K562 (cell line): Measurements from ENCODE around the gene RPN1. TPM values are rescaled to one million over a fixed set of nuclear protein-coding genes. Genes with fewer than 3 reads are reported as not detected.

ENCODE experiments used
- ATAC-seq: fragments of 200-7000 bp; cut with Tn5 transposase; 3 replicates; pipeline ENCODE4 v1.9.1; 2020; ENCODE audit warnings: moderate library complexity
- BruUV-seq: library from RNA; stranded (reverse); fragments of 400-500 nt; replicated peaks from 2 replicates; lab custom pipeline; 2021; lab: Mats Ljungman, UMichigan
- CTCF ChIA-PET: fragments of 300-600 bp; formaldehyde crosslinking; extraction: SDS; loops from one replicate; lab custom pipeline; 2021; ENCODE audit warnings: low intra/inter-chr PET ratio; lab: Yijun Ruan, JAX
- POLR2A ChIA-PET: fragments of 300-600, 350-650 bp; sonication (Branson Sonifier 250); formaldehyde crosslinking; extraction: SDS; loops from one replicate; lab custom pipeline; 2021; ENCODE audit warnings: antibody characterized with exemption, inconsistent platforms; lab: Yijun Ruan, JAX
- DNase-seq, 4 experiments: peaks; one replicate each; pipeline versions ENCODE4 v3.0.0 to v3.0.0-alpha.2; 2011 to 2018; ENCODE audit warnings: low spot score in 3 of 4, mixed read lengths in 3 of 4; ENCODE audit errors: extremely low read depth in 1 of 4
- FAIRE-seq: peaks from 2 replicates; lab custom pipeline; 2011; peaks lifted over from hg19 to GRCh38; lab: Jason Lieb, UNC
- H2AFZ ChIP-seq: 2 replicates; pipeline ENCODE4 v1.6.0; 2011; ENCODE audit warnings: low read depth, low read length, control low read depth, inconsistent platforms
- H3K27ac ChIP-seq: fragments of 200-600 bp; 3 replicates; pipeline ENCODE4 v1.8.0; 2011; ENCODE audit warnings: low read depth, mild to moderate bottlenecking, control low read depth, inconsistent platforms, low read length, moderate library complexity, mixed read lengths; ENCODE audit errors: extremely low read depth
- H3K27me3 ChIP-seq, 2 experiments: fragments of 300-600 bp in 1 of 2; 2 replicates in 1 of 2; 3 replicates in 1 of 2; pipeline versions ENCODE4 v1.6.0 to v1.8.0; 2011; ENCODE audit warnings: inconsistent platforms in 2 of 2, low read length in 2 of 2, mild to moderate bottlenecking in 1 of 2, mixed read lengths in 1 of 2, moderate library complexity in 1 of 2; ENCODE audit not compliant: control insufficient read depth in 2 of 2, insufficient read depth in 2 of 2
- H3K36me3 ChIP-seq: fragments of 300-600 bp; 3 replicates; pipeline ENCODE4 v1.8.0; 2011; ENCODE audit warnings: mild to moderate bottlenecking, low read length, inconsistent platforms; ENCODE audit not compliant: control insufficient read depth, insufficient read depth
- H3K4me1 ChIP-seq, 2 experiments: fragments of 200-600 bp in 1 of 2; replicated peaks in 1 of 2; 2 replicates in 1 of 2; 3 replicates in 1 of 2; pipeline versions ENCODE4 v1.5.1 to v1.8.0; 2011; ENCODE audit warnings: inconsistent platforms in 2 of 2, low read length in 2 of 2, mild to moderate bottlenecking in 1 of 2, mixed read lengths in 1 of 2, moderate library complexity in 1 of 2; ENCODE audit not compliant: control insufficient read depth in 2 of 2, insufficient read depth in 2 of 2
- H3K4me2 ChIP-seq: 2 replicates; pipeline ENCODE4 v1.6.1; 2011; ENCODE audit warnings: low read length, control low read depth, inconsistent platforms, mixed read lengths; ENCODE audit not compliant: insufficient read depth
- H3K4me3 ChIP-seq: fragments of 200-600 bp; sonication (generic), shearing (Covaris generic); 2 replicates; pipeline ENCODE4 v1.5.1; 2016; ENCODE audit warnings: control low read depth, inconsistent platforms
- H3K79me2 ChIP-seq: fragments of 200-600 bp; 3 replicates; pipeline ENCODE4 v1.8.0; 2011; ENCODE audit warnings: low read length, inconsistent platforms; ENCODE audit not compliant: control insufficient read depth, insufficient read depth
- H3K9ac ChIP-seq, 2 experiments: 2 replicates each; pipeline versions ENCODE4 v1.6.0 to v1.6.1; 2011; ENCODE audit warnings: low read depth in 2 of 2, low read length in 2 of 2, control low read depth in 1 of 2, inconsistent platforms in 1 of 2, mild to moderate bottlenecking in 1 of 2, mixed read lengths in 1 of 2; ENCODE audit not compliant: insufficient read depth in 1 of 2
- H3K9me1 ChIP-seq: one replicate; pipeline ENCODE4 v1.6.0; 2011; ENCODE audit warnings: inconsistent platforms, mild to moderate bottlenecking, low read length, moderate library complexity; ENCODE audit not compliant: control insufficient read depth, insufficient read depth
- H3K9me3 ChIP-seq: replicated peaks from 2 replicates; pipeline ENCODE4 v1.5.1; 2011; ENCODE audit warnings: low read depth, low read length, inconsistent platforms; ENCODE audit not compliant: control insufficient read depth, insufficient read depth
- H4K20me1 ChIP-seq: replicated peaks from 2 replicates; pipeline ENCODE4 v1.6.1; 2011; ENCODE audit warnings: low read length, inconsistent platforms, mixed read lengths; ENCODE audit not compliant: control insufficient read depth, insufficient read depth
- CEBPG ChIP-seq, 3 experiments: fragments of 200-800 bp in 1 of 3; sonication (Bioruptor generic) in 1 of 3; sonication (generic) in 1 of 3; formaldehyde crosslinking in 1 of 3; IDR thresholded peaks in 2 of 3; conservative IDR thresholded peaks in 1 of 3; 2 replicates each; pipeline versions ENCODE4 v1.6.1 to v1.8.0; 2016 to 2022; ENCODE audit warnings: missing compliant biosample characterization in 2 of 3, missing genetic modification characterization in 2 of 3, mild to moderate bottlenecking in 1 of 3, missing genetic modification reagents in 1 of 3
- FUS ChIP-seq: fragments of 200-400 bp; formaldehyde crosslinking; optimal IDR thresholded peaks from 2 replicates; pipeline ENCODE3; 2017; ENCODE audit warnings: low read depth, low read length
- HDAC6 ChIP-seq: IDR thresholded peaks from 2 replicates; pipeline ENCODE4 v1.6.1; 2012; ENCODE audit warnings: low read depth, mild to moderate bottlenecking, control low read depth, inconsistent platforms, low read length, moderate library complexity
- KLF16 ChIP-seq: IDR thresholded peaks from 2 replicates; pipeline ENCODE4 v1.6.1; 2016; ENCODE audit warnings: antibody characterized with exemption
- MECOM ChIP-seq: fragments of 250-450 bp; sonication (Bioruptor Pico); IDR thresholded peaks from 2 replicates; pipeline ENCODE4 v1.8.0; 2022; ENCODE audit warnings: inconsistent platforms
- MXI1 ChIP-seq: IDR thresholded peaks from 2 replicates; pipeline ENCODE4 v1.6.1; 2011; ENCODE audit warnings: low read depth, mild to moderate bottlenecking, improper control_type of control experiment, low read length
- PML ChIP-seq: IDR thresholded peaks from 2 replicates; pipeline ENCODE4 v1.6.1; 2012; ENCODE audit warnings: low read length, inconsistent platforms
- SLC30A9 ChIP-seq: fragments of 250-450 bp; sonication (Bioruptor Pico); IDR thresholded peaks from 2 replicates; pipeline ENCODE4 v1.8.0; 2022; ENCODE audit warnings: mild to moderate bottlenecking, moderate library complexity
- SMAD1 ChIP-seq: fragments of 150-350 bp; IDR thresholded peaks from 2 replicates; pipeline ENCODE4 v1.6.1; 2014; ENCODE audit warnings: low read length, low read depth; ENCODE audit not compliant: partially characterized antibody
- STAT5A ChIP-seq: IDR thresholded peaks from 2 replicates; pipeline ENCODE4 v1.6.1; 2012; ENCODE audit warnings: low read length, inconsistent platforms, borderline replicate concordance
- STAT5B ChIP-seq: fragments of 250-450 bp; sonication (Bioruptor Pico); IDR thresholded peaks from 2 replicates; pipeline ENCODE4 v1.8.0; 2021; ENCODE audit warnings: mild to moderate bottlenecking, inconsistent platforms
- TRIM24 ChIP-seq, 2 experiments: fragments of 450-650 bp; IDR thresholded peaks; 2 replicates each; pipeline ENCODE4 v1.6.1; 2016
- WGBS: fragments of 100-300 bp; shearing (Covaris generic); methylation state at CpG from one replicate; pipeline ENCODE4 v1.1.6; 2016; ENCODE audit warnings: low coverage, mixed read lengths; ENCODE audit not compliant: insufficient coverage; ENCODE audit errors: missing lambda C conversion rate; 5-methylcytosine and 5-hydroxymethylcytosine counted together
- in situ Hi-C: fragments of 300-500 bp; cut with MboI; formaldehyde crosslinking; loops from 4 replicates; pipeline ENCODE4 v1.15.0; 2018; ENCODE audit warnings: inconsistent platforms, mixed read lengths
- intact Hi-C: fragments of 100-400 bp; cut with micrococcal nuclease; formaldehyde crosslinking; loops from 2 replicates; pipeline ENCODE4 v1.14.2; 2022
- polyA plus RNA-seq, 8 experiments: library from polyadenylated mRNA; depleted of rRNA in 4 of 8; stranded (reverse) in 5 of 8; unstranded in 3 of 8; fragments of >200 nt; fragmentation: Nextera tagmentation in 2 of 8; fragmentation: Illumina TruSeq in 1 of 8; extraction: Ambion mirVana in 2 of 8; extraction: Trizol in 1 of 8; gene quantifications; 2 replicates each; pipeline versions ENCODE4 v1.2.1 to v1.2.3, GENCODE V29; 2011 to 2014; ENCODE audit warnings: inconsistent platforms in 1 of 8, missing spikeins in 1 of 8
- total RNA-seq, 7 experiments: library from RNA; depleted of rRNA in 6 of 7; stranded (reverse); fragments of >200 nt in 6 of 7; fragmentation: Illumina TruSeq in 2 of 7; extraction: Trizol in 2 of 7; gene quantifications; 2 replicates each; pipeline versions ENCODE4 v1.2.1 to v1.2.3, GENCODE V29; 2011 to 2021; ENCODE audit warnings: low replicate concordance in 1 of 7
- TF ChIP-seq, protein P1 (sequence below): fragments of 200-800 bp; sonication (Bioruptor generic); IDR thresholded peaks from 2 replicates; pipeline ENCODE4 v1.6.1; 2017; ENCODE audit warnings: missing genetic modification characterization, missing compliant biosample characterization
- TF ChIP-seq, protein P2 (sequence below), 2 experiments: fragments of 450-650 bp in 1 of 2; sonication (generic) in 1 of 2; formaldehyde crosslinking in 1 of 2; IDR thresholded peaks in 1 of 2; conservative IDR thresholded peaks in 1 of 2; 2 replicates each; pipeline versions ENCODE4 v1.6.1 to v1.8.1; 2016 to 2023; ENCODE audit warnings: mild to moderate bottlenecking in 2 of 2, moderate library complexity in 2 of 2, inconsistent platforms in 1 of 2, missing genetic modification reagents in 1 of 2
- TF ChIP-seq, protein P3 (sequence below): sonication (generic); formaldehyde crosslinking; IDR thresholded peaks from 2 replicates; pipeline ENCODE4 v1.8.1; 2023; ENCODE audit warnings: mild to moderate bottlenecking, missing genetic modification reagents, moderate library complexity
- TF ChIP-seq, protein P4 (sequence below): fragments of 450-650 bp; IDR thresholded peaks from 2 replicates; pipeline ENCODE4 v1.6.1; 2016

RPN1 gene
- total and polyA plus RNA-seq, 9 of the 15 experiments (the other 6 are each of a cell fraction or from before 2014, with no cell fraction given), result 39.5 to 300 (median 148) TPM

DNA sequence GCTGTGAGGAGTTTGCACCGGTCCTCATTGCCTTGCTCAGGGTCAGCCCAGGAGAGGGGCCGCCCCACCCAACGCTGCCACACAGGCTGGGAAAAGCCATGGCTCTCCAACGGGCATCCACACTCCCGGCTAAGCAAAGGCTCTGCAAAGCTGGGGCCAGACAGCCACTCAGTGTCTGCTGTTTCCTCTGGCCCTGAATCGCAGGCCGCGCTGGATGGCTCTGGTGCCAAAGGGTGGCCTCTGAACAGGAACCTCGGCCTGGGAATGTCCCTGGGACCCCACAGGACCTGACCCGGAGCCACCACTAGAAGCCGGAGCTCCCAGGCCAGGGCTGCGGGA lies 42.9 kb downstream of the RPN1 start:
- in situ Hi-C loops, result no loop called here
- Histone ChIP-seq H3K9me1 (no peaks in the 10 kb centered on the region), H4K20me1 (no peaks in the 10 kb centered on the region; the same call in 1 of the 2 replicates), H3K9me3 (no peaks in the 10 kb centered on the region), H3K36me3 (no peaks in the 10 kb centered on the region), H3K79me2 (no peaks in the 10 kb centered on the region), H3K27me3 (no peaks in the 10 kb centered on the region), H3K4me1 (peaks cover 4 to 18% of the 10 kb centered on the region in 2 experiments; a peak in 3 of 5 replicates), H3K4me3 (no peak overlapping the region)
- ATAC-seq, result no peak
- ChIA-PET CTCF (no interaction called here), POLR2A (interaction anchor here (0.7 to 1.1 kb wide), 3 partner anchors 9 to 918 kb away, joined by 3 to 5 read pairs (median 3); no protein-coding TSS in a partner anchor)
- 91% methylated on average over 11 of the region's 12 CpGs for WGBS
- TF ChIP-seq, protein P1, sequence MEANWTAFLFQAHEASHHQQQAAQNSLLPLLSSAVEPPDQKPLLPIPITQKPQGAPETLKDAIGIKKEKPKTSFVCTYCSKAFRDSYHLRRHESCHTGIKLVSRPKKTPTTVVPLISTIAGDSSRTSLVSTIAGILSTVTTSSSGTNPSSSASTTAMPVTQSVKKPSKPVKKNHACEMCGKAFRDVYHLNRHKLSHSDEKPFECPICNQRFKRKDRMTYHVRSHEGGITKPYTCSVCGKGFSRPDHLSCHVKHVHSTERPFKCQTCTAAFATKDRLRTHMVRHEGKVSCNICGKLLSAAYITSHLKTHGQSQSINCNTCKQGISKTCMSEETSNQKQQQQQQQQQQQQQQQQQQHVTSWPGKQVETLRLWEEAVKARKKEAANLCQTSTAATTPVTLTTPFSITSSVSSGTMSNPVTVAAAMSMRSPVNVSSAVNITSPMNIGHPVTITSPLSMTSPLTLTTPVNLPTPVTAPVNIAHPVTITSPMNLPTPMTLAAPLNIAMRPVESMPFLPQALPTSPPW (CRISPR knock-in tag), result no peak
- no peak for TF ChIP-seq SLC30A9
- no peak for TF ChIP-seq KLF16
- TF ChIP-seq MXI1, result no peak
- no peak for TF ChIP-seq MECOM (CRISPR knock-in tag)
- TF ChIP-seq, protein P2, sequence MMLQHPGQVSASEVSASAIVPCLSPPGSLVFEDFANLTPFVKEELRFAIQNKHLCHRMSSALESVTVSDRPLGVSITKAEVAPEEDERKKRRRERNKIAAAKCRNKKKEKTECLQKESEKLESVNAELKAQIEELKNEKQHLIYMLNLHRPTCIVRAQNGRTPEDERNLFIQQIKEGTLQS (IDR thresholded peaks at IDR 0.05), result no peak
- TF ChIP-seq, protein P2 (CRISPR knock-in tag; conservative IDR thresholded peaks at IDR 0.05), result no peak
- TF ChIP-seq STAT5B (CRISPR knock-in tag), result no peak
- TF ChIP-seq PML, result no peak
- TF ChIP-seq SMAD1, result no peak
- TF ChIP-seq STAT5A, result no peak
- no peak for TF ChIP-seq TRIM24 (IDR thresholded peaks at IDR 0.05)
- TF ChIP-seq CEBPG (CRISPR knock-in tag; IDR thresholded peaks at IDR 0.05), result no peak
- TF ChIP-seq CEBPG (tag; conservative IDR thresholded peaks at IDR 0.05 in 1 of 2, IDR thresholded peaks at IDR 0.05 in 1 of 2), result no peak
- TF ChIP-seq, protein P3, sequence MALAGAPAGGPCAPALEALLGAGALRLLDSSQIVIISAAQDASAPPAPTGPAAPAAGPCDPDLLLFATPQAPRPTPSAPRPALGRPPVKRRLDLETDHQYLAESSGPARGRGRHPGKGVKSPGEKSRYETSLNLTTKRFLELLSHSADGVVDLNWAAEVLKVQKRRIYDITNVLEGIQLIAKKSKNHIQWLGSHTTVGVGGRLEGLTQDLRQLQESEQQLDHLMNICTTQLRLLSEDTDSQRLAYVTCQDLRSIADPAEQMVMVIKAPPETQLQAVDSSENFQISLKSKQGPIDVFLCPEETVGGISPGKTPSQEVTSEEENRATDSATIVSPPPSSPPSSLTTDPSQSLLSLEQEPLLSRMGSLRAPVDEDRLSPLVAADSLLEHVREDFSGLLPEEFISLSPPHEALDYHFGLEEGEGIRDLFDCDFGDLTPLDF (CRISPR knock-in tag), result no peak
- no peak for TF ChIP-seq HDAC6
- TF ChIP-seq, protein P4, sequence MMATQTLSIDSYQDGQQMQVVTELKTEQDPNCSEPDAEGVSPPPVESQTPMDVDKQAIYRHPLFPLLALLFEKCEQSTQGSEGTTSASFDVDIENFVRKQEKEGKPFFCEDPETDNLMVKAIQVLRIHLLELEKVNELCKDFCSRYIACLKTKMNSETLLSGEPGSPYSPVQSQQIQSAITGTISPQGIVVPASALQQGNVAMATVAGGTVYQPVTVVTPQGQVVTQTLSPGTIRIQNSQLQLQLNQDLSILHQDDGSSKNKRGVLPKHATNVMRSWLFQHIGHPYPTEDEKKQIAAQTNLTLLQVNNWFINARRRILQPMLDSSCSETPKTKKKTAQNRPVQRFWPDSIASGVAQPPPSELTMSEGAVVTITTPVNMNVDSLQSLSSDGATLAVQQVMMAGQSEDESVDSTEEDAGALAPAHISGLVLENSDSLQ, result no peak
- TF ChIP-seq FUS, result no peak
- TF ChIP-seq, all 486 proteins: peak for 0
- no peak overlapping the region for H3K9ac ChIP-seq
- intact Hi-C loops, result no loop called here
- H3K4me2 ChIP-seq, result no peak overlapping the region
- no TSS peak for BruUV-seq
- H3K27ac ChIP-seq, result no peak overlapping the region
- H2AFZ ChIP-seq, result no peak overlapping the region
- DNase-seq, result no peak
- FAIRE-seq, result no peak
